Measurements from ENCODE around the gene PTPRR. TPM values are rescaled to one million over a fixed set of nuclear protein-coding genes. Genes with fewer than 3 reads are reported as not detected.

Gene PTPRR
- total RNA-seq, 1 donor, result not detected

DNA sequence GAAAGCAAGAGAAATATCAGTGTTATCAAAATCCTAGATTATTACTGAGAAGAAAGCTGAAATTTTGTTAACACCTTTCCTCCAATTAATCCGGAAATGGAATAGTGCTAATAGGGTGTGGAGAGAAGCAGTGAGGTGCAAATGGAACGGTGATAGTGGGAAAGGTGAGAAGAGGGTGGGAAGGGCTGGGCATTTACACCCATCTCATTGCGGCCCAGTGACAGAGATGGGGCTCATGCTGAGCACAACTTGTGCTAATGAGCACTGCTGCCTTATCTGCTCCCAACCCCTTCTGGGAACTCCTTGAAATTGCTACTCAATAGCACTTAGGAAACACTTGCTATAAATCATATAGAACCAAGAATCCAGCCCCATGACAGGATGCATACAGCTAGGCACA lies 94.4 kb downstream of the PTPRR start:
- TF ChIP-seq, protein P1, sequence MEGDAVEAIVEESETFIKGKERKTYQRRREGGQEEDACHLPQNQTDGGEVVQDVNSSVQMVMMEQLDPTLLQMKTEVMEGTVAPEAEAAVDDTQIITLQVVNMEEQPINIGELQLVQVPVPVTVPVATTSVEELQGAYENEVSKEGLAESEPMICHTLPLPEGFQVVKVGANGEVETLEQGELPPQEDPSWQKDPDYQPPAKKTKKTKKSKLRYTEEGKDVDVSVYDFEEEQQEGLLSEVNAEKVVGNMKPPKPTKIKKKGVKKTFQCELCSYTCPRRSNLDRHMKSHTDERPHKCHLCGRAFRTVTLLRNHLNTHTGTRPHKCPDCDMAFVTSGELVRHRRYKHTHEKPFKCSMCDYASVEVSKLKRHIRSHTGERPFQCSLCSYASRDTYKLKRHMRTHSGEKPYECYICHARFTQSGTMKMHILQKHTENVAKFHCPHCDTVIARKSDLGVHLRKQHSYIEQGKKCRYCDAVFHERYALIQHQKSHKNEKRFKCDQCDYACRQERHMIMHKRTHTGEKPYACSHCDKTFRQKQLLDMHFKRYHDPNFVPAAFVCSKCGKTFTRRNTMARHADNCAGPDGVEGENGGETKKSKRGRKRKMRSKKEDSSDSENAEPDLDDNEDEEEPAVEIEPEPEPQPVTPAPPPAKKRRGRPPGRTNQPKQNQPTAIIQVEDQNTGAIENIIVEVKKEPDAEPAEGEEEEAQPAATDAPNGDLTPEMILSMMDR (IDR thresholded peaks at IDR 0.05; ENCODE audit: insufficient read depth, low read depth, low read length), result no peak
- H3K4me3 ChIP-seq (ENCODE audit: low read depth, low read length), result no peak overlapping the region
- DNase-seq (ENCODE audit: low read depth), result no peak

DNA sequence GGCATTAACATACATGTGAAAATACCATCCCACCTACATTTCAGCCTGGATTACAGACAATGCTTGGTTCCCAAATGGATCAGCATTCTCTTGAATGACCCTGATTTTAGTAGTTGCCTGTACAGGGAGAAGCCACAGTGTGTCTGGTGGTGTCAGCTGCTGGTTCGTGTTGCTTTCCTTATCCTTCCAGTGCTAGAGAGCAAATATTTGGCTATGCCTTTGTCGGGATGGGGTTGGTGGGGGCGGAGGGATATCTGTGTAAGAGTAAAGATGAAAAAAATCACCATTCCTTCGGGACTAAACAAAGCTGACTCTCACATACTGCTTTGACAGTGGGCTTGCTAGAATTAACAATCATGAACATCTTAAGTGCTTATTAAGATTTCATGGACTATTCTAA lies 96.0 kb downstream of the PTPRR start:
- TF ChIP-seq, protein P1 (IDR thresholded peaks at IDR 0.05; ENCODE audit: insufficient read depth, low read depth, low read length), result no peak
- H3K4me3 ChIP-seq (ENCODE audit: low read depth, low read length), result no peak overlapping the region
- DNase-seq (ENCODE audit: low read depth), result no peak

DNA sequence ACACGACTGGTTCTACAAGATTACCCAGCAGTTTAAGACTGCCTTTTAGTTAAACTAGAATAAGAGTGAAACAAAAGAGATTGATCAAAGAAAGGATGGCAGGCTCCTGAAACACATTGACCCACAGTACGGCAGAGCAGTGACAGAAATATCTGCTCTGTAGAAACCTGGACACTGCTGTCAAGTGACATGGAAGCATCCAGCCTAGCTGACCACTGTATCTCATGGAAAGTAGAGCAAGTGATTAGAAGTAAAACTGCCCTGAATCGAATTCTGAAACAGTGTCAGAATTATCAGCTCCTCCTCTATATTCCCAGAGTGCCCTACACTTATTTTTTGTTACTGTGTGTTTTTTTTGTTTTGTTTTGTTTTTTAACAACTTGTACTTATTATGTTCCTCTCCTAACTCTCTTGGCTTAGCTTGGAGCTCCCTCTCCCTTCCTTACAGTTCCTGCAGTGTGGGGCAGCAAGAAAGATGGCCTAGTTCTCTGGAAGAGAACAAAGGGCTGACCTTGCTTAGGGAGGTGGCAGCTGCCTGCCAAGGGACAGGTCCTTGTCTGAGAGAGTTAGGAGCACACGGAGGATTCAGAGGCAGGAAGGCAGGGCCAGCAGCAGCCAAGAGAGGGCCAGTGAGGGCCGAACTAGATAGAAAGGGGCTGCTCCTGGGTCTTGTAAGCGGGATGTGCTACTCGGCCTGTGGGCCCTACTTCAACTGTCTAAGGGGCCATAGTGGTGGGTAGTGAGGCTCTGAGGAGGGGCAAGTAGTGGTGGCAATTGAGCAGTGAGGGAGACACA lies 97.2 kb downstream of the PTPRR start:
- H3K4me3 ChIP-seq (ENCODE audit: low read depth, low read length), result no peak overlapping the region
- TF ChIP-seq, protein P1 (IDR thresholded peaks at IDR 0.05; ENCODE audit: insufficient read depth, low read depth, low read length), result no peak
- no peak for DNase-seq (ENCODE audit: low read depth)

DNA sequence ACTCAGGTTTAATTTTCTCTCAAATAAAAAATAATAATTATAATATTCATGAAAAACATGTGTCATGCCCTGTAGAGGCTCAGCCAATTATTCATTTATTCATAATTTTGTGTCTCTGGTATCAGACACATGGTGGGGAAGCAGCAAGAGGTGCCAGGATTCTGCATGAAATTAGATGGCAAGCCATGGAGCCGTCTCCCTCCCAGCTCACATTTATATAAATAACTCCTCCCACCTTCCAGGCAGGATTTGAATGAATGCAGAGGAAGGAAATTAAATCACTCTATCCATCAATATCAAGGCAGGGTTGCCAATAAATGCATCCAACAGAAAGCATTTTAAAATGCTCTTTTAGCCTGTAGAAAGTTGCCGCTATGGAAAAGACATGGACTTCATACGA lies 98.1 kb downstream of the PTPRR start:
- TF ChIP-seq, protein P1 (IDR thresholded peaks at IDR 0.05; ENCODE audit: insufficient read depth, low read depth, low read length), result no peak

DNA sequence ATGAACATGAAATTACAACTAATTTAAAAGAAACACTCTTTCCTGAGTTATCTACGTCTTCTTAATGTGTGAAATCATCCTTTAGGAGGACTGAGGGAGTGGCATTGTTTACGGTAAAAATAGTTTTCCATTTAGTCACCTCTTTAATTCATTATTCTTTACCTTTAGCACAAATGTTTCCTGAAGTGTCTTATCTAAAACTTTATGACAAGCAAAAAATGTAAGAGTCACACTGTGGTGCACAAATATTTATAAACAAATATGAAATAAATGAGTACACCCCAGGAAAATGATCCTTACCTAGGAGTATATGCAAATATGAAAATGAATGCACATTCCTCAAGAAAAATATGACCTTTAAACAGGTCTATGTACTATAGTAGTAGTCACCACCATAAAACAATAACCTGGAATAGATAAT lies 104.6 kb downstream of the PTPRR start:
- no peak for DNase-seq (ENCODE audit: low read depth)
- TF ChIP-seq, protein P1 (IDR thresholded peaks at IDR 0.05; ENCODE audit: insufficient read depth, low read depth, low read length), result no peak
- H3K4me3 ChIP-seq (ENCODE audit: low read depth, low read length), result no peak overlapping the region

More for the DNA sequence above, 98.1 kb downstream of the PTPRR start:
- no peak overlapping the region for H3K4me3 ChIP-seq (ENCODE audit: low read depth, low read length)
- DNase-seq (ENCODE audit: low read depth), result no peak

DNA sequence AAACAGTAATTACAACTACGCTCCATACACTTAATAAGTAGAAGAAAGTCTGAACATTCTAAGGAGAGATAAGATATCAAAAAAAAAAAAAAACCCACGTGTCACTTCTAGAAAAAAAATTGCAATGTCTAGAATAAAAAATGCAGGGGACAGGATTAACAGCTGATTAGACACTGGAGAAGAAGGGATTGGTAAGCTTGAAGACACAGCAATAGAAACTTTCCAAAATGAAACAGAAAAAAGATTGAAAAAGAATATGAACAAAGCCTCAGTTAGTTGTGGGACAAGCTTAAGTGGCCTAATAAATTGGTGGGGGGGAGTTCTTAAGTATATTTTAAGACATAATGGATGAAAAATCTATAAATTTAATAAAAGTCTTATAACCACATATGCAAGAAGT lies 105.5 kb downstream of the PTPRR start:
- DNase-seq (ENCODE audit: low read depth), result no peak
- no peak overlapping the region for H3K4me3 ChIP-seq (ENCODE audit: low read depth, low read length)
- TF ChIP-seq, protein P1 (IDR thresholded peaks at IDR 0.05; ENCODE audit: insufficient read depth, low read depth, low read length), result no peak

DNA sequence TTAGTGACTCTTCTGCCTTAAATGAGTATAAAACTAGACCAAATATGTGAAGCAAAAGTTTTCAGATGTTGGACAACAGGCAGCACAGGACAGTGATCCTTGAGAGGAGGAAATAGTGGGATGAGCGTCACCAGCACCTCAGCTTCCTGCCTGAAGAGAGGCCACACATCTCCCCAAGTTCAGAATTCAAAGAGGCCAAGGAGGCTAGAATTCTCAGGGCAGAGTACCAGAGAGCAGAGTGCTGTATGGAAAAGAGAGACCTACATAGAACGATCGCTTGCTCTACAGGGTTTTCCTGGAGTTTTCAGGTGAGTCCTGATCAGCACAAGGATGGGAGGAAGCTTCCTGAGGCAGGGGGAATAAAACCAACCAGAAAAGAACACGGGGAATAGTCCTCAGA lies 107.0 kb downstream of the PTPRR start:
- H3K4me3 ChIP-seq (ENCODE audit: low read depth, low read length), result no peak overlapping the region
- DNase-seq (ENCODE audit: low read depth), result no peak
- TF ChIP-seq, protein P1 (IDR thresholded peaks at IDR 0.05; ENCODE audit: insufficient read depth, low read depth, low read length), result no peak

Data from fibroblast of villous mesenchyme (primary cell).